Endometrial microvascular endothelial cells (primary cell): Measurements from ENCODE around the gene IPO4. TPM values are rescaled to one million over a fixed set of nuclear protein-coding genes. Genes with fewer than 3 reads are reported as not detected.

Experiments used
- in situ Hi-C: cut with HindIII; loops from 2 replicates; pipeline ENCODE4 v1.10.0; 2017; ENCODE audit warnings: low sequenced_read_pairs, low pct_unique_long_range_greater_than_20kb; ENCODE audit errors: inconsistent ontology term
- total RNA-seq: library from RNA; depleted of rRNA; stranded (reverse); fragments of >200 nt; gene quantifications from one replicate; pipeline ENCODE4 v1.2.3, GENCODE V29; 2015; ENCODE audit errors: inconsistent ontology term

IPO4 gene
- total RNA-seq, 1 donor from 2014 or later, result 85.0 TPM

- in situ Hi-C loops, result no loop called here
Observed at GRCh38 chr14:24159777-24160498, 28.7 kb downstream of the IPO4 start.

- in situ Hi-C loops, result no loop called here
Observed at GRCh38 chr14:24157331-24157730, 31.3 kb downstream of the IPO4 start.

GRCh38 chr14:24156840-24157239 is 31.8 kb downstream of the IPO4 start:
- in situ Hi-C loops, result no loop called here

- in situ Hi-C loops, result no loop called here
Observed at GRCh38 chr14:24155100-24155499, 33.5 kb downstream of the IPO4 start.

GRCh38 chr14:24151404-24152080 is 37.1 kb downstream of the IPO4 start:
- in situ Hi-C loops, result no loop called here

- in situ Hi-C loops, result no loop called here
Observed at GRCh38 chr14:24150993-24151392, 37.6 kb downstream of the IPO4 start.

GRCh38 chr14:24150567-24150966 is 38.0 kb downstream of the IPO4 start:
- in situ Hi-C loops, result no loop called here

- in situ Hi-C loops, result no loop called here
Observed at GRCh38 chr14:24150061-24150460, 38.6 kb downstream of the IPO4 start.

GRCh38 chr14:24149302-24149969 is 39.2 kb downstream of the IPO4 start:
- in situ Hi-C loops, result no loop called here

GRCh38 chr14:24147761-24148428 is 40.7 kb downstream of the IPO4 start:
- in situ Hi-C loops, result no loop called here

- in situ Hi-C loops, result no loop called here
Observed at GRCh38 chr14:24146978-24147760, 41.4 kb downstream of the IPO4 start, which contains the start of gene RNF31. Gene RNF31 (plus strand): TSS chr14:24147498. CDS start chr14:24147699, 201 bp downstream.

GRCh38 chr14:24146453-24146977 is 42.1 kb downstream of the IPO4 start, which contains the start of gene PSME2:
Gene PSME2 (minus strand): TSS chr14:24146610. CDS start chr14:24146581, 29 bp downstream.
- in situ Hi-C loops, result no loop called here

- in situ Hi-C loops, result no loop called here
Observed at GRCh38 chr14:24145690-24146452, 42.7 kb downstream of the IPO4 start.

- in situ Hi-C loops, result no loop called here
Observed at GRCh38 chr14:24145219-24145618, 43.4 kb downstream of the IPO4 start.

- in situ Hi-C loops, result no loop called here
Observed at GRCh38 chr14:24144451-24144850, 44.2 kb downstream of the IPO4 start.

GRCh38 chr14:24143511-24143910 is 45.1 kb downstream of the IPO4 start:
- in situ Hi-C loops, result no loop called here

GRCh38 chr14:24141097-24141880 is 47.3 kb downstream of the IPO4 start, which contains the start of gene EMC9:
Gene EMC9 (minus strand): TSS chr14:24141591. CDS start chr14:24141304, 287 bp downstream.
- in situ Hi-C loops, result no loop called here
